Astrocyte (in vitro differentiated cells and primary cell): ENCODE results near the gene C1orf105. TPM values are rescaled to one million over a fixed set of nuclear protein-coding genes. Genes with fewer than 3 reads are reported as not detected.

Source experiments
- DNase-seq: peaks from one replicate; pipeline ENCODE4 v3.0.0-alpha.2; 2010; ENCODE audit warnings: low read depth
- FAIRE-seq: peaks from 2 replicates; lab custom pipeline; 2011; peaks lifted over from hg19 to GRCh38; lab: Jason Lieb, UNC
- H2AFZ ChIP-seq: 2 replicates; pipeline ENCODE4 v1.6.0; 2012; ENCODE audit warnings: low read depth, low read length, inconsistent platforms
- H3K27ac ChIP-seq: 2 replicates; pipeline ENCODE4 v1.5.1; 2011; ENCODE audit warnings: low read depth, low read length, inconsistent platforms
- H3K27me3 ChIP-seq: 2 replicates; pipeline ENCODE4 v1.6.0; 2011; ENCODE audit warnings: low read length, inconsistent platforms; ENCODE audit not compliant: insufficient read depth
- H3K36me3 ChIP-seq: 2 replicates; pipeline ENCODE4 v1.5.1; 2011; ENCODE audit warnings: low read length, inconsistent platforms; ENCODE audit not compliant: insufficient read depth
- H3K4me1 ChIP-seq: 2 replicates; pipeline ENCODE4 v1.5.1; 2011; ENCODE audit warnings: low read length, inconsistent platforms; ENCODE audit not compliant: insufficient read depth
- H3K4me2 ChIP-seq: 2 replicates; pipeline ENCODE4 v1.6.0; 2012; ENCODE audit warnings: low read length, inconsistent platforms
- H3K4me3 ChIP-seq: 2 replicates; pipeline ENCODE4 v1.5.1; 2011; ENCODE audit warnings: low read depth, mild to moderate bottlenecking, low read length, inconsistent platforms; ENCODE audit not compliant: insufficient read depth
- H3K79me2 ChIP-seq: 2 replicates; pipeline ENCODE4 v1.6.0; 2012; ENCODE audit warnings: mild to moderate bottlenecking, low read length, inconsistent platforms; ENCODE audit not compliant: insufficient read depth
- H3K9ac ChIP-seq: 2 replicates; pipeline ENCODE4 v1.6.0; 2012; ENCODE audit warnings: mild to moderate bottlenecking, low read length, inconsistent platforms
- H3K9me3 ChIP-seq: 2 replicates; pipeline ENCODE4 v1.5.1; 2012; ENCODE audit warnings: low read depth, mild to moderate bottlenecking, low read length, inconsistent platforms; ENCODE audit not compliant: insufficient read depth
- H4K20me1 ChIP-seq: 2 replicates; pipeline ENCODE4 v1.6.0; 2012; ENCODE audit warnings: low read length, inconsistent platforms; ENCODE audit not compliant: insufficient read depth
- H3K27ac Mint-ChIP-seq: one replicate; pipeline ENCODE4 v1.8.0; 2021; ENCODE audit warnings: mild to moderate bottlenecking, mixed read lengths; ENCODE audit not compliant: unreplicated experiment
- H3K27me3 Mint-ChIP-seq: one replicate; pipeline ENCODE4 v1.8.0; 2021; ENCODE audit warnings: low read depth, mixed read lengths; ENCODE audit not compliant: unreplicated experiment
- H3K36me3 Mint-ChIP-seq: one replicate; pipeline ENCODE4 v1.8.0; 2021; ENCODE audit warnings: low read depth, mixed read lengths; ENCODE audit not compliant: unreplicated experiment
- H3K4me1 Mint-ChIP-seq: one replicate; pipeline ENCODE4 v1.8.0; 2021; ENCODE audit warnings: low read depth, mixed read lengths; ENCODE audit not compliant: unreplicated experiment
- H3K4me3 Mint-ChIP-seq: one replicate; pipeline ENCODE4 v1.8.0; 2021; ENCODE audit warnings: mild to moderate bottlenecking, moderate library complexity, mixed read lengths; ENCODE audit not compliant: unreplicated experiment
- H3K9me3 Mint-ChIP-seq: one replicate; pipeline ENCODE4 v1.8.0; 2021; ENCODE audit warnings: mild to moderate bottlenecking, mixed read lengths; ENCODE audit not compliant: unreplicated experiment
- EZH2 ChIP-seq: IDR thresholded peaks from 2 replicates; pipeline ENCODE4 v1.6.1; 2012; ENCODE audit warnings: mild to moderate bottlenecking, low read length, inconsistent platforms; ENCODE audit not compliant: insufficient read depth
- total RNA-seq: library from RNA; stranded (reverse); gene quantifications from 2 replicates; pipeline ENCODE4 v1.2.1, GENCODE V29; 2021
- TF ChIP-seq, protein P1 (sequence below): IDR thresholded peaks from 2 replicates; pipeline ENCODE4 v1.5.1; 2011; ENCODE audit warnings: low read depth, mild to moderate bottlenecking, inconsistent platforms, low read length, moderate library complexity; ENCODE audit not compliant: insufficient read depth

C1orf105 gene
- total RNA-seq, 1 donor from 2014 or later, result not detected

DNA sequence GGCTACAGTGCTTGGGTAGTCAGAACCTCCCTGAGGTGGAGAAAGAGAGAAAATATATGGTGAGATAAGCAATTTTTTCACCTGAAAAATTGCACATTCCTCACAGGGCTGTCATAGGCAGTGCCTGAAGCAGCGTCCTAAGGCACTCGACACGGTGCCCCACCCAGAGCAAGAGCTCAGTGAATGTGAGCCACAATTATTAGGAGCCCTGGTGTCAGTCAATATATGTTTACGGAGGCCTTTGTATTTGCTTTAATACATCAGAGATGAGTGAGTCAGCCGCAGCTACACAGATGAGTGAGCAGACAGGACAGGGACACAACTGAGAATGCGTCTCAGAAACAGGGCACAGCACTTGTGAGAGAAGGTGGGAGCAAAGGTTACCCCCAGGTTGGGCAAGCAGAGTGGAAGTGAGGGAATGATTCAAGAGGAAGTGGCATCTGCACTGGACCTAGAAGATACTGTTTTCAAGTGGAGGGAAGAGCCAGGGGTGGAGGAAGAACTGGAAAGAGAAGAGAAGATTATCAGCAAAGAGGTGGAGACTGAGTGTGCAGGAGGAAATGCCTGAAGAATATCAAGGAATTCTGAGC lies 28.6 kb downstream of the C1orf105 start:
- DNase-seq (no peak), FAIRE-seq (no peak)
- no peak overlapping the region for H3K4me3 Mint-ChIP-seq

GRCh38 chr1:172449585-172450523 lies 29.4 kb downstream of the C1orf105 start:
- peaks cover 36% of the 10 kb centered on the region for H3K4me1 ChIP-seq
- Mint-ChIP-seq H3K4me3 (no peak overlapping the region), H3K36me3 (no peaks in the 10 kb centered on the region), H3K27me3 (peaks cover 6% of the 10 kb centered on the region), H3K27ac (no peak overlapping the region), H3K9me3 (no peaks in the 10 kb centered on the region), H3K4me1 (peaks cover 34% of the 10 kb centered on the region)
- H3K4me3 ChIP-seq, result no peak overlapping the region
- H3K9me3 ChIP-seq, result no peaks in the 10 kb centered on the region
- H3K36me3 ChIP-seq, result no peaks in the 10 kb centered on the region
- H3K27ac ChIP-seq, result no peak overlapping the region
- no peak for TF ChIP-seq EZH2
- TF ChIP-seq, protein P1, sequence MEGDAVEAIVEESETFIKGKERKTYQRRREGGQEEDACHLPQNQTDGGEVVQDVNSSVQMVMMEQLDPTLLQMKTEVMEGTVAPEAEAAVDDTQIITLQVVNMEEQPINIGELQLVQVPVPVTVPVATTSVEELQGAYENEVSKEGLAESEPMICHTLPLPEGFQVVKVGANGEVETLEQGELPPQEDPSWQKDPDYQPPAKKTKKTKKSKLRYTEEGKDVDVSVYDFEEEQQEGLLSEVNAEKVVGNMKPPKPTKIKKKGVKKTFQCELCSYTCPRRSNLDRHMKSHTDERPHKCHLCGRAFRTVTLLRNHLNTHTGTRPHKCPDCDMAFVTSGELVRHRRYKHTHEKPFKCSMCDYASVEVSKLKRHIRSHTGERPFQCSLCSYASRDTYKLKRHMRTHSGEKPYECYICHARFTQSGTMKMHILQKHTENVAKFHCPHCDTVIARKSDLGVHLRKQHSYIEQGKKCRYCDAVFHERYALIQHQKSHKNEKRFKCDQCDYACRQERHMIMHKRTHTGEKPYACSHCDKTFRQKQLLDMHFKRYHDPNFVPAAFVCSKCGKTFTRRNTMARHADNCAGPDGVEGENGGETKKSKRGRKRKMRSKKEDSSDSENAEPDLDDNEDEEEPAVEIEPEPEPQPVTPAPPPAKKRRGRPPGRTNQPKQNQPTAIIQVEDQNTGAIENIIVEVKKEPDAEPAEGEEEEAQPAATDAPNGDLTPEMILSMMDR, result peak; percentile 78
- FAIRE-seq, result no peak
- H4K20me1 ChIP-seq, result no peaks in the 10 kb centered on the region
- H3K79me2 ChIP-seq, result no peaks in the 10 kb centered on the region
- H3K9ac ChIP-seq, result no peak overlapping the region
- H3K4me2 ChIP-seq, result peak overlapping the region; percentile 62
- no peak for DNase-seq
- no peaks in the 10 kb centered on the region for H3K27me3 ChIP-seq
- H2AFZ ChIP-seq, result peak overlapping the region; percentile 54

More for the DNA sequence above, 28.6 kb downstream of the C1orf105 start:
- Mint-ChIP-seq H3K27me3 (no peaks in the 10 kb centered on the region), H3K27ac (peak overlapping the region; percentile 26), H3K4me1 (peaks cover 34% of the 10 kb centered on the region), H3K36me3 (no peaks in the 10 kb centered on the region), H3K9me3 (no peaks in the 10 kb centered on the region)
- H3K4me1 ChIP-seq, result peaks cover 36% of the 10 kb centered on the region
- H3K27ac ChIP-seq, result no peak overlapping the region
- H3K9ac ChIP-seq, result no peak overlapping the region
- no peak overlapping the region for H3K4me3 ChIP-seq
- H2AFZ ChIP-seq, result peak overlapping the region; percentile 29
- no peaks in the 10 kb centered on the region for H3K27me3 ChIP-seq
- H3K36me3 ChIP-seq, result no peaks in the 10 kb centered on the region
- peak overlapping the region; percentile 62 for H3K4me2 ChIP-seq
- peaks cover under 1% of the 10 kb centered on the region for H3K79me2 ChIP-seq
- H3K9me3 ChIP-seq, result no peaks in the 10 kb centered on the region
- no peak for TF ChIP-seq EZH2
- TF ChIP-seq, protein P1, result no peak
- no peaks in the 10 kb centered on the region for H4K20me1 ChIP-seq
